ENCODE results near the gene CRNKL1.
"Not testable (repeated sequence)": the region's sequence is repeated elsewhere in the genome, so short reads cannot be mapped to it uniquely, and the experiment has no call there.

Gene CRNKL1

DNA sequence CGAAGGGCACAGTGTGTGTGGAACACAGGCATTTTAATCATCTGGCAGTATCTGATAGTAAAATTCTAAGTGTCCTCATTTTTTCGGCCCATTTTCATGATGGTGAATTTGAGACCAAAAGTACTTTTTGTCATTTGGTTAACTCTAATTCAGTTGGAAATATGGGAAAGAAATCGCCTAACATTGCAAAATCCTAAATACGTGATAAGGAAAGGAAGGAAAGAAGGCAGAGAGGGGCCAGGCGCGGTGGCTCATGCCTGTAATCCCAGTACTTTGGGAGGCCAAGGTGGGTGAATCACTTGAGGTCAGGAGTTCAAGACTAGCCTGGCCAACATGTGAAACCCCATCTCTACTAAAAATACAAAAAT, 48.3 kb downstream of the CRNKL1 start:
- DNase-seq, result not testable (repeated sequence)

DNA sequence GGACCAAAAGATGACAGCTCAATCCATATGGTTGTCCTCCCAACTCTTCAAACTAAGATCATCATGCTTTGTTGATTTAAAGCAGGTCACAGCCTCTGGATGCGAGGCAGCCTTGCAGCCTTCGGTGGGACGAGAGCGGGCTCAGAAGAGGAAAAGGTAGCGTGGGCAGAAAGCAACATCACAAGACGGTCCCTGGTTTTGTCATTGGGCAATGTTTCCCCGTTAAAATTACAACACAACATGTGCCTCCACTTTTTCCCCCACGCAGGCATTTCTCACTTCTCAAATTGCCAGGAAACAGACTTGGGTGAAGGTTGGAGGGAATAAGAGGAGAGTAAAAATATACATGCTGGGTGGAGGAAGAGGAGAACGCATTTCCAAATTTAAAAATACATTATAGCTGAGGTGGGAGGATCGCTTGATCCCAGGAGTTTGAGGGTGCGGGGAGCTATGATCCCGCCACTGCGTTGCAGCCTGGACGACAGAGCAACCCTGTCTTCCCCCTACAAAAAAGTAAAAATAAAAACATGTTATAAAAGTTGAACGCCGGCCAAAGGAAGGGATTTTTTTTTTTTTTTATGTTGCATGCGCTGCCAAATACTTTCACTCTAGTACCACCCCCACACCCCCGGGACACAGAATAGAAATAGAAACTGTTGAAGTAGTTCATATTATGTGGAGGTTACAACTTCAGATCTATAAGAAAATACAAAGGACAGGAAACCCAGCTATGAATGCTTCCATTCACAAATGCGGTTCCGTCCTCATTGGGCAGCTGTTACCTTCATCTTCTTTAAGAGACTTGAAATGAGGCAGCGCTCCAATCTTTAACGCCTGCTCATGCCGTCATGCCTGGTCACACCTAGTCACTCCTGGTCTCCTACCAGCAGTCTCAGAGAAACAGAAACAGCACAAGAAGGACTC, 49.0 kb downstream of the CRNKL1 start:
- no peak for DNase-seq

DNA sequence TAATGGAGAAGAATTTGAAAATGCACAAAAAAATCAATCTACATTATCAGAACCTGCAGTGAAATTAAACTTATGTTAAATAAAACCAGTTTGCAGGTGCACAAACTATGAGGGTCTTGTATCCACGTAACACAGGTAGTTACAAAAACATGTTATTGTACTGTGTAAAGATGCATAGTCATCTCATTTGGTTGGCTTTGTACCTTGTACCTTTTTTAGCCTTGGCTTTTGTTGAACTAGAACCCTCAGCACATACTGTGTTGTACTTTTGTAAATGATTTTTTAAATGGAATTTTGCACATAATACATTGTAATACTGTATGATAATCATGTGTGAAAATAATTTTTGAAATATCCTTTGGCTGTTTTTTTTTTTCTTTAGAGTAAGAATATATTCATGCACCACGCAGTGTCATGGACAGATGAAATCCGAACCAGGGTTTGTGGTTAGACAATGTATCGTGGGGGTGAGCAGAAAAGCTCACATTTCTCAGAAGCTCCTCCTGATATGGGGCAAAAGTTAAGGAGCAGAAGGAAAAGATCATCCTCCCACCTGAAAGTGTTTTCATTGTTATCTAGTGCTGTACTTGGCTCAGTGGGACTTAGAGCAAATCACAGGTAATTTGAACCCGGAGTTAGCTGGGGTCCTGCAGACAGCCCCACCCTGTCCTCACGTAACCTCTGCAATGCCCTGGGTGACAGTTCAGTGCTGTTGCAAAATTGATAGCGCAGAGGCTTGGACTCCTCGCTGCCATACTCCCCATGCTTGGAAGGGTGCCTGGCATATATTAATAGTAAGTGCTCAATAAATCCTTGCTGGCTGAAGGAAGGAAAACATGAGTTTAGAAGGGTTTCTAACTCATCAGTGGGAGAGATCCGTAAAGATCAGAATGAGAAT, 49.9 kb downstream of the CRNKL1 start:
- no peak for DNase-seq

DNA sequence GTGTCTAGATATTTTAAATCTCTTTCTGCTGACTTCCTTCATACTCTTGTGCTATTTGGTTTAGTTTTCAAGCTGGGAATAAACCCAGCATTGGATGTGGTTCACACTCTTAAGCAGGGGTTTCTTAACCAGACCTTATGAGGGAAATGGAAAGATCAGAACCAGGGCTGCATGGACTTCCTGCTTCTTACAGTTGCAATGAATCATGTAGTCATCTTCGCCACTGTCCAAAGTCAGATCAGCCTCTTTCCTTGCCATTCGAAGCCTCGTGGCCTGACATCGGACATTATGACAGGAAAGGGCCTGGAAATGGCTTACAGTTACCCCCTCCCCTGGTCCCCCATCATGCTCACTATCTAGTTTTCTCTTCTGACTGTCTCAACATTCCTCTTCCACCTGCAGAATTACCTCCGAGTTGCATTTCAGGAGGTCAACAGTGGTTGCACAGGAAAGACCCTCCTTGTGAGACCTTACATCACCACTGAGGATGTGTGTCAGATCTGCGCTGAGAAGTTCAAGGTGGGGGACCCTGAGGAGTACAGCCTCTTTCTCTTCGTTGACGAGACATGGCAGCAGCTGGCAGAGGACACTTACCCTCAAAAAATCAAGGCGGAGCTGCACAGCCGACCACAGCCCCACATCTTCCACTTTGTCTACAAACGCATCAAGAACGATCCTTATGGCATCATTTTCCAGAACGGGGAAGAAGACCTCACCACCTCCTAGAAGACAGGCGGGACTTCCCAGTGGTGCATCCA, 51.9 kb downstream of the CRNKL1 start:
- DNase-seq, result no peak

DNA sequence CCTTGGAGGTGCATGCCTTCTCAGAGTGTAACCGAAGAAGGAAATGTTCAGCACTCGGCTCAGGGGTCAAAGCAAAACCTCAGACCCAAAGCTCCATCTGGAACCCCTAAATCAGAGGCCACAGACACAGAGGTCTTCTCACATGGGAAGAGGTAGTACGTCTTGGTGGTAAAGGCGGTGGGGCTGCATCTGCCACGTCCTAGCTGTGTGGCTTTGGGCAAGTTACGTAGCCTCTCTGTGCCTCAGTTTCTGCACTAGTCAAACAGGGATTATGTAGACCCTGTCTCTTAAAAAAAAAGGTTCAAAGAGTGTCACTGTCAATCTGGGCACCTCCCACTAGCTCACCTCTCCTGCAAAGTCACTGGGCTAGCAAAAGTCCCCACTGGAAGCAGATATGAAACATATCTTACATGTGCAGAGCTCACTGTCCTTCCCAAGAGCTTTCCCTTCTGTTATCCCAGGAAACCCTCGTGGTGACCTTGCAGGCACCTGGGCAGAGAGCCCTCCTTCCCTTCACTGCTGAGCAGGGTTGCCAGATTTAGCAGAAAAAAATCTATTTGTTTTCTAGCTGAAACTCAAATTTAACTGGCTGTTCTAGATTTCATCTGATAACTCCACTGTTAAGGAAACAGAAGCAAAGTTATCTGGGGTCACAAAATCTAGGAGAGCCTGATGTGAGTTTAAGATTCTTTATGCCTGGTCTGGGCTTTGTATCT, 53.1 kb downstream of the CRNKL1 start:
- no peak for DNase-seq

DNA sequence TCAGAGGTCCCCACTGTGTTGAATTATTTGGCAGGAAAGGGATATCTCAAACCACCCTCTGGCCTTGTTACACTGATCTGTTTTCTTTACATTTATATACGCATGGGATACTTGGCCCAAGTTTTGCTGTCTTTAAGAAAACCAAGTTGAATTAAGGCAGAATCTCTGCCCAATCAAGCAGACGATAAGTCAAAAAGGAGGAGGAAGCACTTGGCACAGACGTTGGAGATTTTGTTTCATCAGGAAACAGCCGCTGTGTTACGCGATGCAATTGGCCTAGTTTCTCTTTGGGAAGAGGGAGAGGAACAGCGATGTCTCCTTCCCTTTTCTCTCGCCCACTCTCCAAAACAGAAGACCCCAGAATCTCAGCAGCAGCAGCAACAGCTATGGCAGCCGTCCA, 55.3 kb downstream of the CRNKL1 start:
- DNase-seq, result no peak

DNA sequence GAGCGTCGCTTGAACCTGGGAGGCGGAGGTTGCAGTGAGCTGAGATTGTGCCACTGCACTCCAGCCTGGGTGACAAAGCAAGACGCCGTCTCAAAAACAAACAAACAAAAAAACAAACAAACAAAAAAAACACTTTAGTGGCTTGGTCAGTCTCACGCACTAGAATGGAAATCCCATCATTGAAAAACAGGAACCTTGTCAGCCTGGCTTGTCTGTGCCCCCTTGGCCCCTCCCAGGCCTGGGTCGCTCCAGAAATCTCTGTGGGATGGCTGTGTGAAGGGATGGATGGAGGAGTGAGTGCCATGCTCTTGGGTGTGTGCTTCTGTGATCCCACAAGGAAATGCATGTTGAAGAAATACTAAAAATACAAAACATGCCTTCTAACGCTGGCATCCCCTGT, 56.0 kb downstream of the CRNKL1 start:
- no peak for DNase-seq

DNA sequence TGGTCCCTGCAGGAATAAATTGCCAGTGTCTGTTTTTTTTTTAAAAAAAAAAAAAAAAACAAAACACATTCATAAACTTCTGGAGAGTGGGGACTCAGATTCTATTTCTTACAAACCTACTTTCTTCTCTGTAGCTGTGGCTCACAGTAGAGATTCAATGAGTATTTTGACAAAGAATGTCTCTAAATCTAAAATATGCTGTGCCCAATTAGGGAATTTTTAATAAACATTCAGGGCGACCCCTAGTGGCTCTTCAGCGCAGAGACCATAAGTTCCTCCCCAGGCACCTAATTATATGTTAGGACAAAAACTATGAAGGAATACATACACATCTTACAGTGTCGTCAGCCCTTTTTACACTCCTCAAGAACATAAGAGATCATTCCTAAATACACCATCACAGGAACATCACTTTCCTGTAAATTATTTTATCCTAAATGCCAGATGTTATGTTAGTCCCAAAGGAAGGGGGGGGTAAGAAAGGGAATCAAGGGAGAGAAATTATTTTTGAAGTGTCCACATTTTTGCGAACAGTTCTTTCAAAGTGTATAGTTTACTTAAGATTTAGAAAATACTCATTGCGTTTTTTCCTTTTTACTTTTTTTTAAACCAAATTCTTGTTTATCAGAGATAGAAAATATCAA, 56.9 kb downstream of the CRNKL1 start:
- peak; percentile 74 for DNase-seq

DNA sequence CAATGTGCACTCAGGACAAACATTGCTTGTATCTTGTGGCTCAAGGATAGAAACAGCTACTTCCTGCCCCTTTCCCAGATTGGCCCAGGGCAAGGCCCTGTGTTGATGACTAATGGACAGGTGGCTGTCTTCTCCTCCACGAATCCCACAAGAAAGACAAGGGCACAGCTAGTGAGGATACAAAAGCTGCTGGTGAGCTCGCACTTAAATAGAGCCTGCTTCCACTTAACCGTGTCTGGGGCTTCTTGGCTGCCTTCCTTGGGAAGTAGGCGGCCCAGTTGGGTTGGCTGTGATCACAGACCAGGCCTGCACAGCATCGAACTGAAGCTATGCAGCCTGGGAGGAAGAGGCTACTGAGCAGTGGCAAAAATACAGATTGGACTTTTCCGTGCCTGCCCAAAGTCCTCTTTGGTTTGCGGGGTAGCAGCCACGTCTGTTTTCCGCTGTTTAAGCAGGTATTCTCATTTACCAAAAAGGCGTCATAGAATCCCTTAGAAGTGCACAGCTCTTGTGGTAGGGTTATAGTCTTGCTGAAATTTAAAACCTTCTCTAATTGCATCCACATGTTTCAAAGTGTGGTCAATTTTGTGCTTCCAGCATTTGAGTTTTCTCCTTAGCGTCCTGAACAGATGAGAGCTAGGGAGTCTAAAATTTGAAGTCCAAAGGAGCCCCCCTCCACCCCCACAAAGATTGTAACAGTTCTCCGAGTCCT, 58.2 kb downstream of the CRNKL1 start:
- DNase-seq, result no peak

DNA sequence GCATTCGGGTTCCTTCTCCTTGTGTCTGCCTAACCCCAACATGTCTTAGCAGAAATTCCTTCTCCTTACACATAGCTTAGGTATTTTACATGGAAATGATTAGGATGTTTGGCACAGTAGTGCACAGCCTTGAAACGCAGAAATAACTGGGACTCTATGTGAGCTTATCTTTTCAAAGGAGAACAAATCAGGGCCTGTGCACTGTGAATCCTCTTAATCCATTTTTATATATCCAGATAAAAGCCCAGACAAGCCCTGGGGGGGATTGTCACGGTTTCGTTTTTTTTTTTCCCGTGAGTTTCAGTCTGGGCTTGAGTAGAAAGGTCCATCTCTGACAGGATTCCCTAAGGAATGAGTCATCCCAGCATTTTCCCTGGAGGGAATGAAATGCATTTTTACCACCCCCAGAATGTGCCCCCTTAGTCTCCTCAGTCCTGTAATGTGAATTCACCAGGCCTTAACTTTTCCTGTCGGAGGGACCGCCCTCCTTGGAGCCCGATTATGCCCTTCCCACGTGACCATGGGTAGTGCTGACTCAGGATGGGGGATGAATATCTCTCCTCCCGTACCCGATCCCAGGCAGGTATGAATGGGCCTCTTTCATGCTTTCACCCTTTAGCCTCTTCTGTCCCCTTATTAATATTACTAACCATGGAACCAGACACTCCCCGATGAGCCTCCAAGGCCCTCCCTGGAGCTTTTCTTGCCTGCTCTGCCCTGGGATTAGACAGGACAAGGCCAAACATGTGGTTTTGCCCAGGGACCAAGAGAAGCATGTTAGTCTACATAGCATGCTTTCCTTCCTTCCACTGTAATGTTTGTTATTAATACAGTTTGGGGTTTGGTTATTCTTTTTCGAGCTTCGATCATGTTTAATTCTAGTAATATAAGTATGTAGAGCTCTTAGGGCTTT, 59.0 kb downstream of the CRNKL1 start:
- DNase-seq, result no peak

DNA sequence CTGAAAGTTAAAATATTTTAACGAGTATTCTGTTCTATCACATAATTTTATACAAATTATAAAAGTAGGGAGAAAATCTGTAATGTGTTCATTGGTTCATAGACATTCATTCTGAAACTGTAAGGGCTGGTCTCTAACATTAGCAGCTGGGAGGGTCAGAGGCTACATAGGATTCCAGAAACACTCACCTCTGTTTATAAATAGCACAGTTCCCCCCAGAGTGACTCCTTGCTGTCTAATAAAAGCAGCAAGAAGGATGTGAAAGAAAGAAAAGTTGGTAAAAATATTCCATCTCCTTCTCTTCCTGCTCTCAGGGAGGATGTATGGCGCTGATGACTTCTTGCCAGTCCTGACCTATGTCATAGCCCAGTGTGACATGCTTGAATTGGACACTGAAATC, 60.4 kb downstream of the CRNKL1 start:
- DNase-seq, result no peak

DNA sequence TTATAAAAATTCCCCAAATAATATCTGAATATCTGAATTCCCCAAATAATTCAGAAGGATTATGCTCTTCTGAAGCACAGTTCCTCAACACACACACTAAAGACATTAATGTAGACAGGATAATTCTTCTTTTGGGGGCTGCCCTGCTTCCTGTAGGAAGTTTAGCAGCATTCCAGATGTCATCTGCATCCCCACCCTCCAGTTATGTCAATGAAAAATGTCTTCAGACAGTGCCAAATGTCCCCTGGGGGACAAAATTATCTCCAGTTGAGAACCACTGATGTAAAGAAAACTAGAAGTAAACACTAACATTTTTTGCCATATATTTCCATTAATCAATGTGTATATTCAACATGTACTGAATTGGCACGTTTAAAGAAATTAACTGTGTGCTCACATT, 61.0 kb downstream of the CRNKL1 start:
- no peak for DNase-seq

DNA sequence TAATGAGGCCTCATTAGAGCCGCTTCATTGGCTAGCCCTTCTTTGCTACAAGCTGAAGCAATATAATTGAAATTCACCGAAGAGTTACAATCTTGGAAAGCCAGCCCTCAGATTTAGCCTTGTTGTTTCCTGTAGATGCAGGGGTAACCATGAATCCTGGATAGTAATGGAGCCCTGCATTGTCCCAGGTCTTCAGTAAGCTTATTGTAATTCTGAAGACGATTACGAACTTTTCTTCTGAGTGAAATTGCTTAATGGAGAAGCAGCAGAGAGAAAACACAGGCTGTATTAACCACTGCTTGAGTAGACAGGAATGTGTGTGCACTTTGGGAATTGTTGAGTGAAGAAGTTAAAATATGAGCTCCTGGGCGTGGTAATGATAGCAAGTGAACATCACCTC, 61.4 kb downstream of the CRNKL1 start:
- no peak for DNase-seq

DNA sequence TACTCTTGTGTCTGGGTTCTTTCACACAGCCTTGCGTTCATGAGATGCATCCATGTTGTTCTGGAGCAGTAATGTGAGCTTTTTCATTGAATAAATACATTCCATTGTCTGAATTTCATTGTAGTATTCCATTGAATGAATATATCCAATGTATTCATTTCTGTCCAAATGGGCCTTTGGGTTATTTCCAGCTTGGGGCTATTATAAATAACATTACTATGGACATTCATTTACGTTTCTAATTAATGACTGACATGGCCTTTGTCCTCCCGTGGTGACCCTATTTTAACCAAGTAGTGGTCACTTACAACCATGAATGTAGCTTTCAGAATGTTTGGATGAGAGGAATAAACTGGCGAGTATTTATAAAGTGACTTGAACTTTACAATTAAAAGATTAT, 65.2 kb downstream of the CRNKL1 start:
- no peak for DNase-seq

DNA sequence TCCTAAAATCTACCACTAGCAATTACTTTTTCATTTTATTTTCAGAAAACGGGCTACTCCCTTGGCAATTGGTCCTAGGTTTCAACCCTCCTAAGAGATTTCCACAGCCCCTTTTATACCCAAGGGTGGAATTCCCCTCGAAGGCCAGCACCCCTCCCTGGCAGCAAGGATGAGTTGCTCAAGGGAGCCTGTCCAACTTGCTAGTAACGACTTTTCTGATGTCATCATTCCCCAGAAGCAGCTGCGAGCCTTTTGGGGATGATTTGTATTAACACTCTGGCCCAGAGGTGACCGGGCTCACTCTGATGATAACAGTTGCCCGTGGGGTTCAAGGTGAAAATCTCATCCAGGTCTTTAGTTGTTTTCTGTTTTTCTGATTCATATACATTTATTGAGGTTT, 65.8 kb downstream of the CRNKL1 start:
- no peak for DNase-seq

Measured in activated effector memory CD4-positive, alpha-beta T cell treated with anti-CD3 and anti-CD28 coated beads, Interleukin-2, amount 50 U/mL, for 16 hours (primary cell).